Measurements from ENCODE around the gene PCK2. TPM values are rescaled to one million over a fixed set of nuclear protein-coding genes. Genes with fewer than 3 reads are reported as not detected.
A peak's percentile ranks its signal among the peaks of the same experiment; 100 is the strongest.

PCK2 gene
- total RNA-seq, 1 donor from 2014 or later, result 3.1 TPM

GRCh38 chr14:24092505-24093206 is 1.5 kb upstream of the PCK2 start:
- intact Hi-C loops (cut with micrococcal nuclease), result no loop called here
- peaks cover 26% of the 10 kb centered on the region for H3K4me1 ChIP-seq
- H3K36me3 ChIP-seq, result no peaks in the 10 kb centered on the region
- H3K9me3 ChIP-seq (replicated peaks), result no peaks in the 10 kb centered on the region
- TF ChIP-seq CTCF (IDR thresholded peaks at IDR 0.05; ENCODE audit: borderline replicate concordance), result no peak
- DNase-seq, result no peak
- H3K4me3 ChIP-seq, result no peak overlapping the region
- no peaks in the 10 kb centered on the region for H3K27me3 ChIP-seq (ENCODE audit: low read depth)
- peak overlapping the region; percentile 94 for H3K27ac ChIP-seq (replicated peaks)

GRCh38 chr14:24093207-24093900 is 757 bp upstream of the PCK2 start:
- no peak for DNase-seq
- Histone ChIP-seq H3K27ac (replicated peaks) (peak overlapping the region; percentile 94), H3K9me3 (replicated peaks) (no peaks in the 10 kb centered on the region), H3K4me1 (peaks cover 26% of the 10 kb centered on the region), H3K4me3 (peak overlapping the region; percentile 95), H3K27me3 (ENCODE audit: low read depth) (no peaks in the 10 kb centered on the region), H3K36me3 (peaks cover 3% of the 10 kb centered on the region)
- intact Hi-C loops (cut with micrococcal nuclease), result no loop called here
- TF ChIP-seq CTCF (IDR thresholded peaks at IDR 0.05; ENCODE audit: borderline replicate concordance), result no peak

GRCh38 chr14:24094841-24095270 is 745 bp downstream of the PCK2 start:
- no peak for DNase-seq
- intact Hi-C loops (cut with micrococcal nuclease), result no loop called here
- H3K36me3 ChIP-seq, result peaks cover 3% of the 10 kb centered on the region
- TF ChIP-seq CTCF (IDR thresholded peaks at IDR 0.05; ENCODE audit: borderline replicate concordance), result no peak
- peak overlapping the region; percentile 94 for H3K27ac ChIP-seq (replicated peaks)
- peak overlapping the region; percentile 95 for H3K4me3 ChIP-seq
- no peaks in the 10 kb centered on the region for H3K27me3 ChIP-seq (ENCODE audit: low read depth)
- H3K9me3 ChIP-seq (replicated peaks), result no peaks in the 10 kb centered on the region
- H3K4me1 ChIP-seq, result peaks cover 26% of the 10 kb centered on the region

- TF ChIP-seq CTCF (IDR thresholded peaks at IDR 0.05; ENCODE audit: borderline replicate concordance), result no peak
- H3K27me3 ChIP-seq (ENCODE audit: low read depth), result no peaks in the 10 kb centered on the region
- intact Hi-C loops (cut with micrococcal nuclease), result no loop called here
- peaks cover 26% of the 10 kb centered on the region for H3K4me1 ChIP-seq
- no peaks in the 10 kb centered on the region for H3K9me3 ChIP-seq (replicated peaks)
- DNase-seq, result peak; percentile 43
- peak overlapping the region; percentile 95 for H3K4me3 ChIP-seq
- H3K27ac ChIP-seq (replicated peaks), result peak overlapping the region; percentile 94
- H3K36me3 ChIP-seq, result peaks cover 3% of the 10 kb centered on the region
Measured at GRCh38 chr14:24095271-24096068, 1.4 kb downstream of the PCK2 start.

- no peak overlapping the region for H3K27ac ChIP-seq (replicated peaks)
- no peak for DNase-seq
- intact Hi-C loops (cut with micrococcal nuclease), result no loop called here
- peaks cover 26% of the 10 kb centered on the region for H3K4me1 ChIP-seq
- no peak for TF ChIP-seq CTCF (IDR thresholded peaks at IDR 0.05; ENCODE audit: borderline replicate concordance)
- no peaks in the 10 kb centered on the region for H3K27me3 ChIP-seq (ENCODE audit: low read depth)
- H3K9me3 ChIP-seq (replicated peaks), result no peaks in the 10 kb centered on the region
- peaks cover 3% of the 10 kb centered on the region for H3K36me3 ChIP-seq
- no peak overlapping the region for H3K4me3 ChIP-seq
Measured at GRCh38 chr14:24096545-24097181, 2.6 kb downstream of the PCK2 start.

All from left ventricle myocardium inferior (tissue), 1 donor.